ENCODE data around the gene CDKN1C. TPM values are rescaled to one million over a fixed set of nuclear protein-coding genes. Genes with fewer than 3 reads are reported as not detected.

CDKN1C gene
- total RNA-seq, 1 experiment from 2014 or later = 2.9 TPM

DNA sequence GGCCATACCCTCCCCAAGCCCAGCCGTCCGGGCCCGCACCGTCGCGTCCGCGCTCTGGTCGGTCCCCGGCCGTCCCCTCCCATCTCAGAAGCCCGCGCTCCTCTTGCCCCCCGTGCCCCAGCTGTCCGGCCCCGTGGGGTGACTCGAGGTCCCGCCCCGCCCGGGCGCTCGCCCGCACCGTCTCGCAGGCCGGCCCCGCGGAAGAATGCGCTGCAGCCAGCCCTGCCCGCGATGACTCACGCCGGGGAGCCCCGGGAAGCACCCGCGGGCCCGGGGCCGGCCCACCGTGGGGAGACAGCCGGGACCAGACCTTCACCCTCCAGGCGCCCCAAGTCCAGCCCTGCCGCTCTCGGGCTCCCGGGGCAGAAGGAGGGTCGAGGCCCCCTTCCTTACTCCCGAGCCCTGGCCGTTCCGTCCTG is 44.0 kb upstream of the CDKN1C start:
- peaks cover 16% of the 10 kb centered on the region for H3K4me1 ChIP-seq (ENCODE audit: insufficient read depth, low read length, poor library complexity, severe bottlenecking)
- POLR2A ChIA-PET (ENCODE audit: low non-redundant PET) = no interaction called here
- BruUV-seq (replicated peaks) = no TSS peak
- DNase-seq (ENCODE audit: low spot score) = peak; percentile 35
- no peaks in the 10 kb centered on the region for H3K36me3 ChIP-seq (ENCODE audit: insufficient read depth, low read length, poor library complexity, severe bottlenecking)
- H3K9me3 ChIP-seq (ENCODE audit: low read depth, low read length, poor library complexity, severe bottlenecking) = no peaks in the 10 kb centered on the region
- CTCF ChIA-PET = no interaction called here
- intact Hi-C loops (cut with micrococcal nuclease; ENCODE audit: unreplicated experiment) = no loop called here
- H3K27me3 ChIP-seq (replicated peaks; ENCODE audit: insufficient read depth, low read depth, low read length, poor library complexity) = no peaks in the 10 kb centered on the region
- H3K4me3 ChIP-seq (ENCODE audit: low read depth, low read length, poor library complexity, severe bottlenecking) = peak overlapping the region; percentile 59
- H3K27ac ChIP-seq (ENCODE audit: low read depth, low read length, poor library complexity, severe bottlenecking) = peak overlapping the region; percentile 38
- TF ChIP-seq EZH2 (IDR thresholded peaks at IDR 0.05; ENCODE audit: borderline replicate concordance, low read depth, low read length, poor library complexity, severe bottlenecking) = no peak

- CTCF ChIA-PET = interaction anchor here (0.7 kb wide), 1 partner anchor 166 kb away, joined by 3 read pairs; no protein-coding TSS in a partner anchor
- H3K27me3 ChIP-seq (replicated peaks; ENCODE audit: insufficient read depth, low read depth, low read length, poor library complexity) = no peaks in the 10 kb centered on the region
- no peaks in the 10 kb centered on the region for H3K9me3 ChIP-seq (ENCODE audit: low read depth, low read length, poor library complexity, severe bottlenecking)
- BruUV-seq (replicated peaks) = TSS peak; percentile 97
- TF ChIP-seq EZH2 (IDR thresholded peaks at IDR 0.05; ENCODE audit: borderline replicate concordance, low read depth, low read length, poor library complexity, severe bottlenecking) = no peak
- DNase-seq (ENCODE audit: low spot score) = peak; percentile 68
- intact Hi-C loops (cut with micrococcal nuclease; ENCODE audit: unreplicated experiment) = no loop called here
- POLR2A ChIA-PET (ENCODE audit: low non-redundant PET) = no interaction called here
- peaks cover 16% of the 10 kb centered on the region for H3K4me1 ChIP-seq (ENCODE audit: insufficient read depth, low read length, poor library complexity, severe bottlenecking)
- peak within 1 kb of the TSS; percentile 59 for H3K4me3 ChIP-seq (ENCODE audit: low read depth, low read length, poor library complexity, severe bottlenecking)
- H3K27ac ChIP-seq (ENCODE audit: low read depth, low read length, poor library complexity, severe bottlenecking) = peak within 1 kb of the TSS; percentile 42
- H3K36me3 ChIP-seq (ENCODE audit: insufficient read depth, low read length, poor library complexity, severe bottlenecking) = no peaks in the 10 kb centered on the region
Observed at GRCh38 chr11:2928605-2929530, 43.3 kb upstream of the CDKN1C start, which contains the start of gene PHLDA2. Gene PHLDA2, minus strand, starts transcription at chr11:2929420. Its CDS starts 56 bp downstream, at chr11:2929364.

- TF ChIP-seq EZH2 (IDR thresholded peaks at IDR 0.05; ENCODE audit: borderline replicate concordance, low read depth, low read length, poor library complexity, severe bottlenecking) (no peak), CTCF (conservative IDR thresholded peaks at IDR 0.05; ENCODE audit: low read depth, low read length) (no peak)
- BruUV-seq (replicated peaks) = no TSS peak
- H3K4me1 ChIP-seq (ENCODE audit: insufficient read depth, low read length, poor library complexity, severe bottlenecking) = peaks cover 16% of the 10 kb centered on the region
- H3K36me3 ChIP-seq (ENCODE audit: insufficient read depth, low read length, poor library complexity, severe bottlenecking) = no peaks in the 10 kb centered on the region
- peak; percentile 40 for DNase-seq (ENCODE audit: low spot score)
- POLR2A ChIA-PET (ENCODE audit: low non-redundant PET) = no interaction called here
- intact Hi-C loops (cut with micrococcal nuclease; ENCODE audit: unreplicated experiment) = no loop called here
- no peak overlapping the region for H3K27ac ChIP-seq (ENCODE audit: low read depth, low read length, poor library complexity, severe bottlenecking)
- H3K4me3 ChIP-seq (ENCODE audit: low read depth, low read length, poor library complexity, severe bottlenecking) = peak overlapping the region; percentile 59
- no peaks in the 10 kb centered on the region for H3K9me3 ChIP-seq (ENCODE audit: low read depth, low read length, poor library complexity, severe bottlenecking)
- CTCF ChIA-PET = interaction anchor here (0.7 kb wide), 1 partner anchor 167 kb away, joined by 3 read pairs; no protein-coding TSS in a partner anchor
- no peaks in the 10 kb centered on the region for H3K27me3 ChIP-seq (replicated peaks; ENCODE audit: insufficient read depth, low read depth, low read length, poor library complexity)
Observed at GRCh38 chr11:2927851-2928604, 42.5 kb upstream of the CDKN1C start.
